ENCODE data around the gene MAGEC3. TPM values are rescaled to one million over a fixed set of nuclear protein-coding genes. Genes with fewer than 3 reads are reported as not detected.

MAGEC3 gene
- polyA plus RNA-seq, 1 donor (not counting 4 experiments of a cell fraction or from before 2014, with no cell fraction given) = not detected

DNA sequence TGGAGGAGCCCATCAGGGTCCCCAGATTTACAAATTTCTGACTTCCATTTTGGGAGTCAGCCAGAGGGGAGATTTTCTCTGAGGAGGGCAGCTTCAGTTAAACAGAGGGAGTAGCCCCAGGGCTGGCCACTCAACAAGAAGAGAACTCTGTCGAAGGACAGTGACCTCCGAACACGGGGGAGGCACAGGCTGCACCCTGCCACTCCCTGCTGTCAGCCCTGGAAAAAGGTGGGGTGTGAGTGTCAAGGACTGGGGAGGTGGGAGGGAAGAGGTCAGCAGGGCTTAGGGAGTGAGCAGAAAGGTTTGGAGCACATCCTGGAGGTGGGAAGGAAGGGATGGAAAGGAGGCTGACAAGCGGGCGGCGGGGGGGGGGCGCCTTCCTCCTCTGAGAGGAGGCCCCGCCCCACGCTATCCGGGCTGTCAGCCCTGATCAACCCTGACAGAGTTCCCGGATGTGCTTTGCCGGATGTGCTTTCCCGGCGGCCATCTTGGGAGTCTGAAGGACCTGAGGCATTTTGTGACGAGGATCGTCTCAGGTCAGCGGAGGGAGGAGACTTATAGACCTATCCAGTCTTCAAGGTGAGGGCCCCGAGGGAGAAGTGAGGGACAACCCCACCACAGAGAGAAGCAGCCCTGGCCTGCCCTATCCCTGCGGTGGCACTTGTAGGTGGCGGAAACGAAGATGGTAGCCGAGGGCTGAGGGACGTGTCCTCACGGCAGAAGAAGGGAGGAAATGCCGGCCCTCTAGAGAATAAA is 65.5 kb downstream of the MAGEC3 start, which contains the start of gene MAGEC1:
MAGEC1 (plus strand) TSS at position 495 of the 756 bp plus-strand sequence. CDS start 1,179 bp downstream, outside the sequence.
- Histone ChIP-seq H3K4me3 (ENCODE audit: control insufficient read depth in 2 of 3, extremely low read depth in 1 of 3, insufficient read depth in 2 of 3, low read depth in 1 of 3, low read length in 3 of 3) (no peak within 1 kb of the TSS), H3K4me1 (ENCODE audit: control insufficient read depth, extremely low read depth, insufficient read depth, low read length) (no peaks in the 10 kb centered on the region), H3K79me2 (ENCODE audit: control insufficient read depth, insufficient read depth, low read length) (no peaks in the 10 kb centered on the region), H3K4me2 (ENCODE audit: control insufficient read depth, extremely low read depth, insufficient read depth, low read depth, low read length) (no peak within 1 kb of the TSS), H3K9me1 (ENCODE audit: control insufficient read depth, extremely low read depth, insufficient read depth, low read length) (no peaks in the 10 kb centered on the region), H3K9ac (ENCODE audit: control insufficient read depth, extremely low read depth, insufficient read depth, low read length) (no peak within 1 kb of the TSS), H4K20me1 (ENCODE audit: control insufficient read depth, extremely low read depth, insufficient read depth, low read length) (no peaks in the 10 kb centered on the region), H3K27ac (ENCODE audit: control insufficient read depth, insufficient read depth, low read length) (no peak within 1 kb of the TSS), H3K27me3 (ENCODE audit: control insufficient read depth, extremely low read depth, insufficient read depth, low read length) (no peaks in the 10 kb centered on the region), H3K9me3 (ENCODE audit: control insufficient read depth, low read depth, low read length) (no peaks in the 10 kb centered on the region), H2AFZ (ENCODE audit: control insufficient read depth, low read length) (no peak within 1 kb of the TSS), H3K36me3 (ENCODE audit: control insufficient read depth in 2 of 2, extremely low read depth in 1 of 2, insufficient read depth in 2 of 2, low read length in 2 of 2) (no peaks in the 10 kb centered on the region)
- TF ChIP-seq EZH2 (IDR thresholded peaks at IDR 0.05; ENCODE audit: low read length) (no peak), CTCF (optimal IDR thresholded peaks at IDR 0.05 in 1 of 3, IDR thresholded peaks at IDR 0.05 in 1 of 3, conservative IDR thresholded peaks at IDR 0.05 in 1 of 3; ENCODE audit: extremely low read depth in 1 of 3, insufficient read depth in 2 of 3, low read length in 3 of 3) (no peak)
- DNase-seq (ENCODE audit: low read depth, low spot score) = no peak
- dilution Hi-C loops (cut with MboI; ENCODE audit: extremely low pct_ligation_motif_present, low sequenced_read_pairs) = no loop called here
- FAIRE-seq = no peak

DNA sequence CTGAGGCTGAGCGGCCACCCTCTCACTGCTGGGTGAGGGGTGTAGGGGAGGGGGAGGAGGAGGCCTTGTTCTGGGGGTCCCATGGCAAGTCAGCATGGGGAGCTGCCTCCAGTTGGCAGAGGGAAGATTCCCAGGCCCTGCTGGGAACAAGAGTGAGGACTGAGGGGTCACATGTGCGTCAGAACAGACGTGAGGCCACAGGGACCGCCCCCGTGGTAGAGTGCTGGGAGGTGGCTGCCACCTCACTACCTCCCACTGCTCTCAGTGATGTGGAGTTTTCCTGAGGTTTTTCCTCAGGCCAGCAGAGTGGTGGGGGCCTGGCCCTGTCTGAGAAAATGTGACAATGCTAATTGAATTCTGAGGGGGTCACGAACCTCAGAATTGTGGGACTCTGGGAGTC is 66.1 kb downstream of the MAGEC3 start:
- dilution Hi-C loops (cut with MboI; ENCODE audit: extremely low pct_ligation_motif_present, low sequenced_read_pairs) = no loop called here
- no peaks in the 10 kb centered on the region for H3K36me3 ChIP-seq (ENCODE audit: control insufficient read depth in 2 of 2, extremely low read depth in 1 of 2, insufficient read depth in 2 of 2, low read length in 2 of 2)
- FAIRE-seq (no peak), DNase-seq (ENCODE audit: low read depth, low spot score) (no peak)
- no peak overlapping the region for H2AFZ ChIP-seq (ENCODE audit: control insufficient read depth, low read length)
- H3K4me1 ChIP-seq (ENCODE audit: control insufficient read depth, extremely low read depth, insufficient read depth, low read length) = no peaks in the 10 kb centered on the region
- no peak for TF ChIP-seq CTCF (optimal IDR thresholded peaks at IDR 0.05 in 1 of 3, IDR thresholded peaks at IDR 0.05 in 1 of 3, conservative IDR thresholded peaks at IDR 0.05 in 1 of 3; ENCODE audit: extremely low read depth in 1 of 3, insufficient read depth in 2 of 3, low read length in 3 of 3)
- TF ChIP-seq EZH2 (IDR thresholded peaks at IDR 0.05; ENCODE audit: low read length) = no peak
- no peaks in the 10 kb centered on the region for H3K9me3 ChIP-seq (ENCODE audit: control insufficient read depth, low read depth, low read length)
- H3K27me3 ChIP-seq (ENCODE audit: control insufficient read depth, extremely low read depth, insufficient read depth, low read length) = no peaks in the 10 kb centered on the region
- H3K27ac ChIP-seq (ENCODE audit: control insufficient read depth, insufficient read depth, low read length) = no peak overlapping the region
- no peaks in the 10 kb centered on the region for H3K79me2 ChIP-seq (ENCODE audit: control insufficient read depth, insufficient read depth, low read length)
- no peak overlapping the region for H3K4me2 ChIP-seq (ENCODE audit: control insufficient read depth, extremely low read depth, insufficient read depth, low read depth, low read length)
- no peaks in the 10 kb centered on the region for H3K9me1 ChIP-seq (ENCODE audit: control insufficient read depth, extremely low read depth, insufficient read depth, low read length)
- no peaks in the 10 kb centered on the region for H4K20me1 ChIP-seq (ENCODE audit: control insufficient read depth, extremely low read depth, insufficient read depth, low read length)
- no peak overlapping the region for H3K4me3 ChIP-seq (ENCODE audit: control insufficient read depth in 2 of 3, extremely low read depth in 1 of 3, insufficient read depth in 2 of 3, low read depth in 1 of 3, low read length in 3 of 3)
- H3K9ac ChIP-seq (ENCODE audit: control insufficient read depth, extremely low read depth, insufficient read depth, low read length) = no peak overlapping the region

Measured in keratinocyte (primary cell).